K562 (cell line): ENCODE measurements around the gene ULK3.

Source experiments
- CHD2 ChIP-seq: IDR thresholded peaks from 2 replicates; pipeline ENCODE4 v1.6.1; 2011; ENCODE audit warnings: low read depth, low read length
- CREM ChIP-seq: IDR thresholded peaks from 2 replicates; pipeline ENCODE4 v1.6.1; 2014; ENCODE audit warnings: antibody characterized with exemption, low read depth
- HMBOX1 ChIP-seq: sonication (generic); IDR thresholded peaks from 2 replicates; pipeline ENCODE4 v1.6.1; 2016
- MYBL2 ChIP-seq, 2 experiments: fragments of 450-650 bp in 1 of 2; sonication (generic) in 1 of 2; formaldehyde crosslinking in 1 of 2; IDR thresholded peaks; 2 replicates each; pipeline versions ENCODE4 v1.6.1 to v1.8.1; 2017 to 2022; ENCODE audit warnings: borderline replicate concordance in 1 of 2, inconsistent platforms in 1 of 2, low read depth in 1 of 2, mild to moderate bottlenecking in 1 of 2, missing genetic modification reagents in 1 of 2, moderate library complexity in 1 of 2
- NR0B1 ChIP-seq: fragments of 450-650 bp; IDR thresholded peaks from one replicate; pipeline ENCODE4 v1.6.1; 2018; ENCODE audit warnings: mild to moderate bottlenecking, moderate library complexity; ENCODE audit not compliant: partially characterized antibody
- RBM22 ChIP-seq: fragments of 200-400 bp; formaldehyde crosslinking; IDR thresholded peaks from 2 replicates; pipeline ENCODE4 v1.6.1; 2018; ENCODE audit warnings: low read length, low read depth; ENCODE audit not compliant: poor library complexity, severe bottlenecking
- RFX5 ChIP-seq: IDR thresholded peaks from 2 replicates; pipeline ENCODE4 v1.6.1; 2011; ENCODE audit warnings: low read depth, mild to moderate bottlenecking, improper control_type of control experiment, low read length
- TSHZ1 ChIP-seq: fragments of 250-450 bp; sonication (Bioruptor Pico); IDR thresholded peaks from 2 replicates; pipeline ENCODE4 v1.4.0; 2020; ENCODE audit warnings: mild to moderate bottlenecking, moderate library complexity
- TF ChIP-seq, protein P1 (sequence below): sonication (generic); formaldehyde crosslinking; IDR thresholded peaks from 2 replicates; pipeline ENCODE4 v1.8.0; 2022; ENCODE audit warnings: missing genetic modification reagents, mild to moderate bottlenecking, moderate library complexity, borderline replicate concordance
- TF ChIP-seq, protein P2 (sequence below), 3 experiments: IDR thresholded peaks in 2 of 3; conservative IDR thresholded peaks in 1 of 3; 2 replicates each; pipeline ENCODE4 v1.5.1; 2011 to 2012; ENCODE audit warnings: low read length in 3 of 3, mild to moderate bottlenecking in 3 of 3, control low read depth in 2 of 3, improper control_type of control experiment in 1 of 3, inconsistent platforms in 1 of 3, low read depth in 1 of 3, mixed read lengths in 1 of 3, moderate library complexity in 1 of 3; ENCODE audit not compliant: insufficient read depth in 2 of 3

GRCh38 chr15:74832826-74833225 is 10.1 kb downstream of the ULK3 start:
- TF ChIP-seq RBM22 (no peak), TSHZ1 (CRISPR knock-in tag) (no peak), NR0B1 (no peak), HMBOX1 (no peak), CHD2 (no peak), RFX5 (no peak), MYBL2 (IDR thresholded peaks at IDR 0.05; ENCODE audit: low read depth) (no peak), MYBL2 (CRISPR knock-in tag; IDR thresholded peaks at IDR 0.05; ENCODE audit: borderline replicate concordance) (no peak), CREM (no peak)
- TF ChIP-seq, protein P1, sequence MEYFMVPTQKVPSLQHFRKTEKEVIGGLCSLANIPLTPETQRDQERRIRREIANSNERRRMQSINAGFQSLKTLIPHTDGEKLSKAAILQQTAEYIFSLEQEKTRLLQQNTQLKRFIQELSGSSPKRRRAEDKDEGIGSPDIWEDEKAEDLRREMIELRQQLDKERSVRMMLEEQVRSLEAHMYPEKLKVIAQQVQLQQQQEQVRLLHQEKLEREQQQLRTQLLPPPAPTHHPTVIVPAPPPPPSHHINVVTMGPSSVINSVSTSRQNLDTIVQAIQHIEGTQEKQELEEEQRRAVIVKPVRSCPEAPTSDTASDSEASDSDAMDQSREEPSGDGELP (CRISPR knock-in tag), result no peak
- TF ChIP-seq, protein P2, sequence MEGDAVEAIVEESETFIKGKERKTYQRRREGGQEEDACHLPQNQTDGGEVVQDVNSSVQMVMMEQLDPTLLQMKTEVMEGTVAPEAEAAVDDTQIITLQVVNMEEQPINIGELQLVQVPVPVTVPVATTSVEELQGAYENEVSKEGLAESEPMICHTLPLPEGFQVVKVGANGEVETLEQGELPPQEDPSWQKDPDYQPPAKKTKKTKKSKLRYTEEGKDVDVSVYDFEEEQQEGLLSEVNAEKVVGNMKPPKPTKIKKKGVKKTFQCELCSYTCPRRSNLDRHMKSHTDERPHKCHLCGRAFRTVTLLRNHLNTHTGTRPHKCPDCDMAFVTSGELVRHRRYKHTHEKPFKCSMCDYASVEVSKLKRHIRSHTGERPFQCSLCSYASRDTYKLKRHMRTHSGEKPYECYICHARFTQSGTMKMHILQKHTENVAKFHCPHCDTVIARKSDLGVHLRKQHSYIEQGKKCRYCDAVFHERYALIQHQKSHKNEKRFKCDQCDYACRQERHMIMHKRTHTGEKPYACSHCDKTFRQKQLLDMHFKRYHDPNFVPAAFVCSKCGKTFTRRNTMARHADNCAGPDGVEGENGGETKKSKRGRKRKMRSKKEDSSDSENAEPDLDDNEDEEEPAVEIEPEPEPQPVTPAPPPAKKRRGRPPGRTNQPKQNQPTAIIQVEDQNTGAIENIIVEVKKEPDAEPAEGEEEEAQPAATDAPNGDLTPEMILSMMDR (IDR thresholded peaks at IDR 0.05 in 2 of 3, conservative IDR thresholded peaks at IDR 0.05 in 1 of 3; ENCODE audit: insufficient read depth in 2 of 3, low read depth in 1 of 3, low read length in 3 of 3), result no peak
